AG09319 (cell line): ENCODE measurements around the gene LRRC71.

Source experiments
- DNase-seq: peaks from one replicate; pipeline ENCODE4 v3.0.0-alpha.2; 2010; ENCODE audit warnings: low read depth; ENCODE audit errors: extremely low read depth
- TF ChIP-seq, protein P1 (sequence below): IDR thresholded peaks from 2 replicates; pipeline ENCODE4 v1.5.1; 2011; ENCODE audit warnings: low read depth, mild to moderate bottlenecking, inconsistent platforms, low read length, moderate library complexity

LRRC71 gene

DNA sequence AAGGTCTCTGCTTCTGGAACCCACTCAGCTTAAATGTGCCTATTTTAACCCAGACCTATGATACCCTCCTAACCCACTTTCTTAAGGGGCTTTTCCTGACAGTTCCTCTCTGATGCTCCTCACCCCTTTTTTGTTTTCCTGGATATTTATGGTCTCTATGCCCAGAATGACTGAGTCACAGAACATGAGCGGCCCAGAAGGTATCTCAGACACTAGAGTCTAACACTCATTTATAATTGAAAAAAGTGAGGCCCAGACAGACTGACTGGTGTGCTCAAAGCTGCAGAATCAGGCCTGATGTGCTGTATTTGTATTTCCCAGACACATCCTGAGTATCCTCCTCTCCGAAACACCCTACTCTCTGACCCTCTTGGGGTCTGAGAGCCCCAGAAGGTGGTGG, 44.0 kb downstream of the LRRC71 start:
- TF ChIP-seq, protein P1, sequence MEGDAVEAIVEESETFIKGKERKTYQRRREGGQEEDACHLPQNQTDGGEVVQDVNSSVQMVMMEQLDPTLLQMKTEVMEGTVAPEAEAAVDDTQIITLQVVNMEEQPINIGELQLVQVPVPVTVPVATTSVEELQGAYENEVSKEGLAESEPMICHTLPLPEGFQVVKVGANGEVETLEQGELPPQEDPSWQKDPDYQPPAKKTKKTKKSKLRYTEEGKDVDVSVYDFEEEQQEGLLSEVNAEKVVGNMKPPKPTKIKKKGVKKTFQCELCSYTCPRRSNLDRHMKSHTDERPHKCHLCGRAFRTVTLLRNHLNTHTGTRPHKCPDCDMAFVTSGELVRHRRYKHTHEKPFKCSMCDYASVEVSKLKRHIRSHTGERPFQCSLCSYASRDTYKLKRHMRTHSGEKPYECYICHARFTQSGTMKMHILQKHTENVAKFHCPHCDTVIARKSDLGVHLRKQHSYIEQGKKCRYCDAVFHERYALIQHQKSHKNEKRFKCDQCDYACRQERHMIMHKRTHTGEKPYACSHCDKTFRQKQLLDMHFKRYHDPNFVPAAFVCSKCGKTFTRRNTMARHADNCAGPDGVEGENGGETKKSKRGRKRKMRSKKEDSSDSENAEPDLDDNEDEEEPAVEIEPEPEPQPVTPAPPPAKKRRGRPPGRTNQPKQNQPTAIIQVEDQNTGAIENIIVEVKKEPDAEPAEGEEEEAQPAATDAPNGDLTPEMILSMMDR = no peak
- DNase-seq = no peak

DNA sequence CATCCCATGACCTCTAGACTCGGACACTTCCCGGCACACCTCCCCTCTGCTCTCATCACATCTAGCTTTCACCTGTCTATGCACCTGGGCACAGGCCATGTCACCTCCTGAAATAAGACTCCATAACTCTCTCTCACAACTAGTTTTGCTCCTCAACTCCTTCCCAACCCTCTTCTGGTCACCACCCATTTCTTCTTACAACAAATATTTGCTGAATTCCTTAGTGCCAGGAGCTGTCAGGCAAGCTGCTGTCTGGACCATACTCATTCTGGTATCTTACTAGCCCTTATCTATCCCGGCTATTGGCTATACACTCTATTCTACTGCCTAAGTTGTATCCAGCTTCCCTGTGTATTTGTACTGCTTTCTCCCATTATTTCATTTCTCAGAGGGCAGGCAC, 49.1 kb downstream of the LRRC71 start:
- TF ChIP-seq, protein P1 = no peak
- DNase-seq = no peak

DNA sequence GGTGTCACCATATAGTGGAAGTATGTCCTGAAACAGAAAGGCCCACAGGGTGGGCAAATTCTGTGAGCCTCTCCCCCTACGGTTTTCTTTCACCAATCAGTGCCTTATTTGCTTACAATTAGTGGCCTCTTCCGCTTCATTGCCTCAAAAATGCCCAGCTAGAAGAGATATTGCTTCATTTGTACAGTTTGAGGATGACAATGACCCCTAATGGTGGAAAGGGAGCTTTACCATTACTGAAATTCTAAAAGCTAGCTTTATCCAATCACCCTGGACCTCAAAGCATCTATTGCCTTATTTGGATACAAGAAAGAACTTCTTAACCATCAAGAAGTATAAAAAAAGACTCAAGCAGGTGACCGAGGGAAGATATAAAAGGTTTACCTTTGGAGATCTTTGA, 49.6 kb downstream of the LRRC71 start:
- no peak for DNase-seq
- TF ChIP-seq, protein P1 = no peak; the same call in 1 of the 2 replicates

DNA sequence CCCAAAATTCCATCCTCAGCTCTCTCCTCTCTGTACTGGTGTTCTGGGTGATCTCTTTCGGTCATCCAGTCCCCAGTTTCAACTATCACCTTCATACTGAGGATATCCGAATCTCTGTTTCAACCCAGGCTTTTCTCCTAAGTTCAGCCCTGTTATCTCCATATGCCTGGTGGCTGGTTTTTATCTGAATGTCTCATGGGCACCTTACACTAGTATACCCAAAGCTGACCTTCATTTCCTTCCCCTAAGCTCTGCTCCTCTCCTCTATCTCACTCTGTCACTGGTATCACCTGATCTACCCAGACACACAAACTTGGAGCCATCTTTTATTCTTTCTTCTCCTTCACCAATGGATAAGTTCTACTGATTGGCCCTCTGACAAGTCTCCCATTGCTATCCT, 53.0 kb downstream of the LRRC71 start:
- TF ChIP-seq, protein P1 = no peak
- no peak for DNase-seq

DNA sequence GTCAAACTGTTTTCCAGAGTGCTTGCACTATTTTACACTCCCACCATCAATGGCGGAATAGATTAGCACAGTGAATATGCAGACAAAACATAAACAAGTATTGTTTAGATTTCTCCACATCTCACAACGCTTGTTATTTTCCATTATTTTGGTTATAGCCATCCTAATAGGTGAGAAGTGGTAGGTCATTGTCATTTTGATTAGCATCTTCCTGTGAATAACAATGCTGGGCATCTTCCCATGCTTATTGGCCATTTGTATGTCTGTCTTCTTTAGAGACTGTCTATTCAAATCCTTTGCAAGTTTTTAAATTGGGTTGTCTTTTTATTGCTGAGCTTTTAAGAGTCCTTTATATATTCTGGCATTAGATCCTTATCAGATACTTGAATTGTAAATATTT, 54.7 kb downstream of the LRRC71 start:
- TF ChIP-seq, protein P1 = no peak
- no peak for DNase-seq

DNA sequence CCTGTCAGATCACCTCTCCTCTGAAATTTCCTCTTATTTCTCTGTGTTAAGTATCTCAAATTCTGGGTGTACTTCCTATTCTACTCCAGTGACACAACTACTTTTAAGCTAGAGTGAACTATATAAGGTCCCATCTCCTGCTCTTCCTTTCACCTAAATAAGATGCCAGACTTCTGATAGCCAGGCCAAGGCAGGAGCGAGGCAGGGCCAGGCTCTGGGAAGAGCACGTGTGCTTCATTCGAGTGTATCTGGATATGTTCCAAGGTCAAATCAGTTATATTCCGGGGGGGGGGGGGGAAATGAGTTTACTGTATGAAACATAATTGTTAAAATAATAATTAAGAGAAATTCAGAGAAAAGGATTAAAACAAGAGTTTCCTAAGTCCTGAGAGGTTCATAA, 60.1 kb downstream of the LRRC71 start:
- DNase-seq = no peak
- TF ChIP-seq, protein P1 = no peak
